GM23248 (cell line): ENCODE measurements around the gene ADGRD2.

Experiments used
- EZH2 ChIP-seq: fragments of 200-600 bp; sonication (generic); IDR thresholded peaks from 2 replicates; pipeline ENCODE4 v1.6.1; 2018; ENCODE audit warnings: antibody characterized with exemption, mild to moderate bottlenecking; ENCODE audit not compliant: insufficient read depth, poor library complexity, severe bottlenecking
- EZH2phosphoT487 ChIP-seq: fragments of 200-600 bp; sonication (generic); IDR thresholded peaks from 2 replicates; pipeline ENCODE4 v1.6.1; 2018; ENCODE audit warnings: antibody characterized with exemption, moderate library complexity, mild to moderate bottlenecking, low read depth; ENCODE audit not compliant: insufficient read depth

DNA sequence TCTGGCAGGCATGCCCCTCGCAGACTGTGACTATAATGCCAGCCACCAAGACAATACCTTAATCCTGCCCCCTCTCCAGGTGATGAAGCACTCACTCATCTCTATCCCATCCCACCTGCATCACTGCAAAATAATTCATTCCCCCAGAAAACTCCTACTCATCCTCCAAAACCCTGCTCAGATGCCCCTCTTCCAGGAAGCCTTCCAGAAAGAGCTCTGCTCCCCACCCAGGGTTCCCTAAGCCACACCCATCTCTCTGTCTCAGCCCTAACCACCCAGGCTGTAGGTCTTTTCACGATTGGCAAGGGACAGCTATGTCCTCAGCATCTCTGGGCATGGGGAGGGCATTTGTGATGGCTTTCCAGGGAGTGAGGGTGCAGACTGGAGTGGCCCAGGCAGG is 39.8 kb downstream of the ADGRD2 start:
- TF ChIP-seq EZH2 (no peak), EZH2phosphoT487 (no peak)
